DND-41 (cell line): ENCODE measurements around the gene SEPTIN3.

Experiments used
- ATAC-seq: fragments of 200-7000 bp; cut with Tn5 transposase; 3 replicates; pipeline ENCODE4 v1.9.1; 2021; ENCODE audit warnings: low read depth; ENCODE audit not compliant: insufficient read depth
- DNase-seq: peaks from one replicate; pipeline ENCODE4 v3.0.0-alpha.2; 2020
- H2AFZ ChIP-seq: 2 replicates; pipeline ENCODE4 v1.6.0; 2012; ENCODE audit warnings: low read depth, low read length
- H3K27ac ChIP-seq: 2 replicates; pipeline ENCODE4 v1.5.1; 2012; ENCODE audit warnings: low read length, inconsistent platforms
- H3K27me3 ChIP-seq: fragments of 200-600 bp; sonication (generic); 2 replicates; pipeline ENCODE4 v1.6.0; 2012; ENCODE audit warnings: low read length, mild to moderate bottlenecking, inconsistent platforms; ENCODE audit not compliant: insufficient read depth, poor library complexity
- H3K36me3 ChIP-seq: 2 replicates; pipeline ENCODE4 v1.5.1; 2012; ENCODE audit warnings: low read length, inconsistent platforms; ENCODE audit not compliant: insufficient read depth
- H3K4me1 ChIP-seq: 2 replicates; pipeline ENCODE4 v1.5.1; 2012; ENCODE audit warnings: mild to moderate bottlenecking, low read length; ENCODE audit not compliant: insufficient read depth
- H3K4me2 ChIP-seq: 2 replicates; pipeline ENCODE4 v1.6.0; 2012; ENCODE audit warnings: mild to moderate bottlenecking, moderate library complexity, low read length, inconsistent platforms; ENCODE audit not compliant: insufficient read depth
- H3K4me3 ChIP-seq, 2 experiments: fragments of 200-600 bp in 1 of 2; shearing (Covaris generic) in 1 of 2; 2 replicates each; pipeline ENCODE4 v1.5.1; 2012 to 2016; ENCODE audit warnings: inconsistent platforms in 2 of 2, low read length in 2 of 2, mild to moderate bottlenecking in 2 of 2, low read depth in 1 of 2, moderate library complexity in 1 of 2
- H3K79me2 ChIP-seq: 2 replicates; pipeline ENCODE4 v1.6.0; 2012; ENCODE audit warnings: low read length, inconsistent platforms; ENCODE audit not compliant: insufficient read depth
- H3K9ac ChIP-seq: 2 replicates; pipeline ENCODE4 v1.6.0; 2012; ENCODE audit warnings: low read depth, mild to moderate bottlenecking, inconsistent platforms, low read length, moderate library complexity
- H3K9me3 ChIP-seq: 2 replicates; pipeline ENCODE4 v1.5.1; 2012; ENCODE audit warnings: low read length, moderate library complexity, mild to moderate bottlenecking, inconsistent platforms; ENCODE audit not compliant: insufficient read depth, severe bottlenecking
- H4K20me1 ChIP-seq: 2 replicates; pipeline ENCODE4 v1.6.0; 2012; ENCODE audit warnings: low read length; ENCODE audit not compliant: insufficient read depth
- EZH2 ChIP-seq: IDR thresholded peaks from 3 replicates; pipeline ENCODE4 v1.6.1; 2012; ENCODE audit warnings: borderline replicate concordance, low read depth, mild to moderate bottlenecking, moderate library complexity, low read length, inconsistent platforms; ENCODE audit not compliant: severe bottlenecking
- TF ChIP-seq, protein P1 (sequence below): IDR thresholded peaks from 2 replicates; pipeline ENCODE4 v1.5.1; 2012; ENCODE audit warnings: borderline replicate concordance, low read length, moderate library complexity, mild to moderate bottlenecking; ENCODE audit not compliant: poor library complexity, severe bottlenecking; ENCODE audit errors: extremely low read depth

The SEPTIN3 gene

DNA sequence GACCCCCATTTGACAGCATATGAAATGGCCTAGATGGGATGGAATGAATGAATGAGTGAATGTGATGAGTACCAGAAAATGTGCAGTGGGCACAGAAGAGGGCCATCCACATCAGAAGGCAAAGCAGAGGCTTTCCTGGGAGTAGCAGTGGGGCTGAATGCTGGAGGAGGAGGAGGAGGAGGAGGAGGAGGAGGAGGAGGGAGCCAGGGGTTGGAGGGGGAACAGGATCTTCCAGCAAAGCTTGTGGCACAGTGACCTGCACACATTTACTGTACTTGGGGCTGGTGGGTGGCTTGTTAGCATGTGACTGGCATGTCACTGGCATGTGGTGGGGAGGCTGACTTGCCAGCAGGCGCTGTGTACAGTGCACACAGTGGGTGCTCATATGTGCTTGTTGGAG is 9.5 kb downstream of the SEPTIN3 start:
- no peak overlapping the region for H3K9ac ChIP-seq
- no peak overlapping the region for H3K4me3 ChIP-seq
- no peaks in the 10 kb centered on the region for H3K36me3 ChIP-seq
- H3K79me2 ChIP-seq = no peaks in the 10 kb centered on the region
- no peak for DNase-seq
- H3K4me1 ChIP-seq = peaks cover 13% of the 10 kb centered on the region
- H4K20me1 ChIP-seq = peaks cover 16% of the 10 kb centered on the region
- TF ChIP-seq, protein P1, sequence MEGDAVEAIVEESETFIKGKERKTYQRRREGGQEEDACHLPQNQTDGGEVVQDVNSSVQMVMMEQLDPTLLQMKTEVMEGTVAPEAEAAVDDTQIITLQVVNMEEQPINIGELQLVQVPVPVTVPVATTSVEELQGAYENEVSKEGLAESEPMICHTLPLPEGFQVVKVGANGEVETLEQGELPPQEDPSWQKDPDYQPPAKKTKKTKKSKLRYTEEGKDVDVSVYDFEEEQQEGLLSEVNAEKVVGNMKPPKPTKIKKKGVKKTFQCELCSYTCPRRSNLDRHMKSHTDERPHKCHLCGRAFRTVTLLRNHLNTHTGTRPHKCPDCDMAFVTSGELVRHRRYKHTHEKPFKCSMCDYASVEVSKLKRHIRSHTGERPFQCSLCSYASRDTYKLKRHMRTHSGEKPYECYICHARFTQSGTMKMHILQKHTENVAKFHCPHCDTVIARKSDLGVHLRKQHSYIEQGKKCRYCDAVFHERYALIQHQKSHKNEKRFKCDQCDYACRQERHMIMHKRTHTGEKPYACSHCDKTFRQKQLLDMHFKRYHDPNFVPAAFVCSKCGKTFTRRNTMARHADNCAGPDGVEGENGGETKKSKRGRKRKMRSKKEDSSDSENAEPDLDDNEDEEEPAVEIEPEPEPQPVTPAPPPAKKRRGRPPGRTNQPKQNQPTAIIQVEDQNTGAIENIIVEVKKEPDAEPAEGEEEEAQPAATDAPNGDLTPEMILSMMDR = no peak
- TF ChIP-seq EZH2 = no peak
- H3K27ac ChIP-seq = no peak overlapping the region
- no peak overlapping the region for H2AFZ ChIP-seq
- no peaks in the 10 kb centered on the region for H3K9me3 ChIP-seq
- ATAC-seq = no peak
- H3K27me3 ChIP-seq = peaks cover 43% of the 10 kb centered on the region
- H3K4me2 ChIP-seq = no peak overlapping the region

DNA sequence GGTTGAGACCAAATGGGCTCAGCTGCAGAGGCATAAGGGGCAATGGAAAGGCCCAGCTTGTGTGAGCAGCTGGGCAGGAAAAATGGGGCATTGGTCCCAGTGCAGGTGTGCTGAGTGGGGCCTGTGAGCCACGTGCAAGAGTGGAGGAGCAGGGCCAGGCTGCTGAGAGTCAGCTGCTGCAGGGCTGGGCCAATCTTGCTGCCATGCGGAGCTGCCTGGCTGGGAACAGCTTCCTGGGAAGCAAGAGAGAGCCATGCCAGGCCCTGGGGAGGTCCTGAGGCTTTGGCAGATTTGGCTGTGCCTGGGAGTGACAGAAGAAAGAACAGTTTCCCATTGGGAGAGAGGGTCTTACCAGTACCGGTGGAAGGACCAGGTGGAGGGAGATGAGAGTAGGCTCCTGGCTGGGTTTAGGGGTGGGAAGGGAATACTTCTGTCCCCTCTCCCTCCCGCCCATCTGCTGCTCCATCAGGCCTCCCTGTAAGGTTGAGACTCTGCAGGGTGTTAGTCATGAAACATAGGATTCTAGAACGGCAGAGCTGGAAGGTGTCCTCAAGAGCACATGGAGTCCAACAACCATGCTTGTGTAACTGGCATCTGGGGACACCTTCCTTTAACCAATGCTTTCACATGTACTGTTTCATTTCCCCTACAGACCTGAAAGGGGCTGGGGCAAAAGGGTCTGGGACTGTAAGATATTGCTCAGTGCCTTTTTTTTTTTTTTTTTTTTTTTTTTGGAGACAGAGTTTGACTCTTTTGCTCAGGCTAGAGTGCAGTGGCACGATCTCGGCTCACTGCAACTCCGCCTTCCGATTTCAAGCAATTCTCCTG is 10.4 kb downstream of the SEPTIN3 start:
- no peak overlapping the region for H3K4me3 ChIP-seq
- no peaks in the 10 kb centered on the region for H3K79me2 ChIP-seq
- no peak overlapping the region for H3K4me2 ChIP-seq
- H3K27me3 ChIP-seq = peaks cover 43% of the 10 kb centered on the region
- H2AFZ ChIP-seq = no peak overlapping the region
- TF ChIP-seq, protein P1 = no peak
- no peak for TF ChIP-seq EZH2
- no peak overlapping the region for H3K9ac ChIP-seq
- no peak overlapping the region for H3K27ac ChIP-seq
- DNase-seq = no peak
- H4K20me1 ChIP-seq = peaks cover 16% of the 10 kb centered on the region
- peaks cover 13% of the 10 kb centered on the region for H3K4me1 ChIP-seq
- no peak for ATAC-seq
- H3K9me3 ChIP-seq = no peaks in the 10 kb centered on the region
- H3K36me3 ChIP-seq = no peaks in the 10 kb centered on the region

DNA sequence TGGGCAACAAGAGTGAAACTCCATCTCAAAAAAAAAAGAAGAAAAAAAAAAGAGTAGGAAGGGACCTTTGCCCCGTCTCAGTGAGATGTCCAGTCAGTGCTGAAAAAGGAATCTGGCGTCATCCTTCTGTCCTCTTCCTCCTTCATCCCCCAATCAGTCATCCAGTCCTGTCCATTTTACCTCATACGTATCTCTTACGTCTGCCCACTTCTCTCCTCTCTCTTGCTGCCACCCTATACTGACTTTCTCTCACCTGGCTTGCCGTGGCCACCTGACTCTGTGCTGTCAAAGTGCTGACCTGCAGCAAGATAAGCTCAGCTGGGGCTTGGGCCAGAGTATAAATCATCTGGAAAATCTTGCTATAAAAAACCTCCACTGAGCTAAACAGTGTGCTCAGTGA is 13.6 kb downstream of the SEPTIN3 start:
- Histone ChIP-seq H3K9me3 (no peaks in the 10 kb centered on the region), H3K36me3 (no peaks in the 10 kb centered on the region), H3K4me1 (no peaks in the 10 kb centered on the region), H3K9ac (no peak overlapping the region), H3K4me3 (no peak overlapping the region), H4K20me1 (peaks cover 2% of the 10 kb centered on the region; the same call in 1 of the 2 replicates), H3K4me2 (no peak overlapping the region), H3K79me2 (no peaks in the 10 kb centered on the region), H2AFZ (no peak overlapping the region), H3K27ac (no peak overlapping the region), H3K27me3 (peaks cover 15% of the 10 kb centered on the region)
- DNase-seq = no peak
- no peak for ATAC-seq
- no peak for TF ChIP-seq EZH2
- TF ChIP-seq, protein P1 = no peak
